PC-3 (cell line): ENCODE data around the gene SORD. TPM values are rescaled to one million over a fixed set of nuclear protein-coding genes. Genes with fewer than 3 reads are reported as not detected.
"Not testable (repeated sequence)": the region's sequence is repeated elsewhere in the genome, so short reads cannot be mapped to it uniquely, and the experiment has no call there.

Source experiments
- ATAC-seq: fragments of 200-7000 bp; cut with Tn5 transposase; 2 replicates; pipeline ENCODE4 v1.9.1; 2020; ENCODE audit warnings: mild to moderate bottlenecking, moderate library complexity
- BruUV-seq: library from RNA; stranded (reverse); fragments of 400-500 nt; replicated peaks from 2 replicates; lab custom pipeline; 2021; lab: Mats Ljungman, UMichigan
- CTCF ChIA-PET: fragments of 300-600 bp; sonication (Branson Sonifier 250); formaldehyde crosslinking; loops from one replicate; lab custom pipeline; 2022; ENCODE audit warnings: antibody characterized with exemption; lab: Charles Lee
- POLR2A ChIA-PET: fragments of 300-600 bp; sonication (Branson Sonifier 250); formaldehyde crosslinking; loops from one replicate; lab custom pipeline; 2022; ENCODE audit warnings: antibody characterized with exemption; ENCODE audit not compliant: unreplicated experiment; lab: Charles Lee
- DNase-seq: peaks from one replicate; pipeline ENCODE4 v3.0.0-alpha.2; 2015
- H2AFZ ChIP-seq: fragments of 300-600 bp; sonication (generic); 2 replicates; pipeline ENCODE4 v1.6.0; 2016; ENCODE audit warnings: antibody characterized with exemption, low read length
- H3F3A ChIP-seq: fragments of 300-600 bp; sonication (generic); one replicate; pipeline ENCODE4 v1.6.0; 2017; ENCODE audit warnings: antibody characterized with exemption, low read length, control low read depth, mild to moderate bottlenecking; ENCODE audit not compliant: unreplicated experiment
- H3K27ac ChIP-seq: fragments of 300-600 bp; sonication (generic); 2 replicates; pipeline ENCODE4 v1.5.1; 2016; ENCODE audit warnings: mild to moderate bottlenecking, low read length
- H3K27me3 ChIP-seq: fragments of 300-600 bp; sonication (generic); 2 replicates; pipeline ENCODE4 v1.6.1; 2016; ENCODE audit warnings: low read length, mixed read lengths
- H3K36me3 ChIP-seq: fragments of 300-600 bp; sonication (generic); 2 replicates; pipeline ENCODE4 v1.6.1; 2016; ENCODE audit warnings: low read depth, mixed run types, low read length, mixed read lengths
- H3K4me1 ChIP-seq: fragments of 300-600 bp; sonication (generic); 2 replicates; pipeline ENCODE4 v1.5.1; 2016; ENCODE audit warnings: low read length; ENCODE audit not compliant: insufficient read depth
- H3K4me2 ChIP-seq: fragments of 300-600 bp; sonication (generic); 2 replicates; pipeline ENCODE4 v1.6.0; 2016; ENCODE audit warnings: low read length
- H3K4me3 ChIP-seq: fragments of 300-600 bp; sonication (generic); 2 replicates; pipeline ENCODE4 v1.5.1; 2016; ENCODE audit warnings: mild to moderate bottlenecking, low read length, mixed read lengths
- H3K79me2 ChIP-seq: fragments of 300-600 bp; sonication (generic); 2 replicates; pipeline ENCODE4 v1.6.1; 2017; ENCODE audit warnings: low read length, mixed read lengths
- H3K9ac ChIP-seq: fragments of 300-600 bp; sonication (generic); 2 replicates; pipeline ENCODE4 v1.6.0; 2016; ENCODE audit warnings: mild to moderate bottlenecking, low read length
- H3K9me2 ChIP-seq: fragments of 300-600 bp; sonication (generic); replicated peaks from 2 replicates; pipeline ENCODE4 v1.6.1; 2016; ENCODE audit warnings: mixed run types, low read length, mixed read lengths
- H3K9me3 ChIP-seq: fragments of 300-600 bp; sonication (generic); 2 replicates; pipeline ENCODE4 v1.6.1; 2016; ENCODE audit warnings: low read length, mixed read lengths
- H4K20me1 ChIP-seq: fragments of 300-600 bp; sonication (generic); 2 replicates; pipeline ENCODE4 v1.6.1; 2016; ENCODE audit warnings: low read length, mixed read lengths
- intact Hi-C: fragments of 100-400 bp; cut with micrococcal nuclease; formaldehyde crosslinking; loops from 2 replicates; pipeline ENCODE4 v1.9.0; 2023
- total RNA-seq: library from RNA; depleted of rRNA; stranded (reverse); fragments of >200 nt; gene quantifications from 2 replicates; pipeline ENCODE4 v1.2.3, GENCODE V29; 2014
- TF ChIP-seq, protein P1 (sequence below): fragments of 300-600 bp; sonication (generic); conservative IDR thresholded peaks from 2 replicates; pipeline ENCODE4 v1.5.1; 2017; ENCODE audit warnings: antibody characterized with exemption, low read depth, mild to moderate bottlenecking, low read length

SORD gene
- total RNA-seq, 1 experiment from 2014 or later = 119 TPM

- intact Hi-C loops, BruUV-seq, DNase-seq: not testable (repeated sequence)
Measured at GRCh38 chr15:45032501-45032900, 9.5 kb downstream of the SORD start.

DNA sequence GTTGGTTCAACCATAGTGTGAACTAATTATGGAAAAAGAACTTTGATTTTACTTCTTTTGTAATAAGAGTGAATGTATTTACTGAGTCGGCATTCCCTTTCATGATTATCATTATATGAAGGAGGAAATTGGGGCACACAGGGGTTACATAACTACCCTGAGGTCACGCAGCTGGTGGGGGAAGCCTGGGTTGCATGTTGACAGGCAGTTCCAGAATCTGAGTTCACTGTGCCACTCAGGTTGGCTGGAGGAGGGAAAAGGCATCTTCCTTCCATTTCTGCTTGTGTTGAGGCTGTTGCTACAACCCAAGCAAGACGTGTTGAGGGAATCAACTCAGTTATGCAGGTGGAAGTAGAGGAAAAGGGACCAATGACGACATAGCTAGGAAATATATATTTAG is 11.1 kb downstream of the SORD start:
- DNase-seq, H3K4me3 ChIP-seq, POLR2A ChIA-PET, H3K36me3 ChIP-seq, BruUV-seq, CTCF ChIA-PET, intact Hi-C loops, H3K4me1 ChIP-seq, H4K20me1 ChIP-seq, H3K9ac ChIP-seq, H3K79me2 ChIP-seq, H3F3A ChIP-seq, H3K27ac ChIP-seq, ATAC-seq, H3K9me2 ChIP-seq, H3K4me2 ChIP-seq, H3K27me3 ChIP-seq, H2AFZ ChIP-seq, H3K9me3 ChIP-seq: not testable (repeated sequence)

More at GRCh38 chr15:45032501-45032900, 9.5 kb downstream of the SORD start:
- H3K4me3 ChIP-seq, H3K9me2 ChIP-seq, CTCF ChIA-PET, H4K20me1 ChIP-seq, H2AFZ ChIP-seq, H3K9ac ChIP-seq, H3K4me2 ChIP-seq, POLR2A ChIA-PET, H3K27me3 ChIP-seq, H3K27ac ChIP-seq, H3K36me3 ChIP-seq, H3K79me2 ChIP-seq, H3K4me1 ChIP-seq, H3K9me3 ChIP-seq, ATAC-seq, H3F3A ChIP-seq: not testable (repeated sequence)

- CTCF ChIA-PET, H3K4me1 ChIP-seq, H3K9me3 ChIP-seq, POLR2A ChIA-PET, H4K20me1 ChIP-seq, H3K79me2 ChIP-seq, H3F3A ChIP-seq, ATAC-seq, BruUV-seq, H3K9me2 ChIP-seq, H3K36me3 ChIP-seq, H2AFZ ChIP-seq, H3K27me3 ChIP-seq, DNase-seq, H3K27ac ChIP-seq, H3K4me3 ChIP-seq, H3K9ac ChIP-seq, H3K4me2 ChIP-seq: not testable (repeated sequence)
- intact Hi-C loops = loop anchor here (5.0 kb wide), 1 partner anchor 182 kb away; no protein-coding TSS in a partner anchor
Measured at GRCh38 chr15:45034600-45035375, 11.8 kb downstream of the SORD start.

GRCh38 chr15:45036812-45037781 is 14.1 kb downstream of the SORD start:
- H2AFZ ChIP-seq, POLR2A ChIA-PET, H3K79me2 ChIP-seq, H3K9ac ChIP-seq, H3K27me3 ChIP-seq, H3K4me1 ChIP-seq, H4K20me1 ChIP-seq, H3F3A ChIP-seq, BruUV-seq, H3K36me3 ChIP-seq, H3K9me2 ChIP-seq, H3K4me3 ChIP-seq, H3K4me2 ChIP-seq, H3K27ac ChIP-seq, H3K9me3 ChIP-seq: not testable (repeated sequence)
- TF ChIP-seq, protein P1, sequence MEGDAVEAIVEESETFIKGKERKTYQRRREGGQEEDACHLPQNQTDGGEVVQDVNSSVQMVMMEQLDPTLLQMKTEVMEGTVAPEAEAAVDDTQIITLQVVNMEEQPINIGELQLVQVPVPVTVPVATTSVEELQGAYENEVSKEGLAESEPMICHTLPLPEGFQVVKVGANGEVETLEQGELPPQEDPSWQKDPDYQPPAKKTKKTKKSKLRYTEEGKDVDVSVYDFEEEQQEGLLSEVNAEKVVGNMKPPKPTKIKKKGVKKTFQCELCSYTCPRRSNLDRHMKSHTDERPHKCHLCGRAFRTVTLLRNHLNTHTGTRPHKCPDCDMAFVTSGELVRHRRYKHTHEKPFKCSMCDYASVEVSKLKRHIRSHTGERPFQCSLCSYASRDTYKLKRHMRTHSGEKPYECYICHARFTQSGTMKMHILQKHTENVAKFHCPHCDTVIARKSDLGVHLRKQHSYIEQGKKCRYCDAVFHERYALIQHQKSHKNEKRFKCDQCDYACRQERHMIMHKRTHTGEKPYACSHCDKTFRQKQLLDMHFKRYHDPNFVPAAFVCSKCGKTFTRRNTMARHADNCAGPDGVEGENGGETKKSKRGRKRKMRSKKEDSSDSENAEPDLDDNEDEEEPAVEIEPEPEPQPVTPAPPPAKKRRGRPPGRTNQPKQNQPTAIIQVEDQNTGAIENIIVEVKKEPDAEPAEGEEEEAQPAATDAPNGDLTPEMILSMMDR = peak; percentile 79
- ATAC-seq (peak; percentile 100), DNase-seq (peak; percentile 80)
- intact Hi-C loops = loop anchor here (1.0 to 5.0 kb wide), 3 partner anchors 14 to 185 kb away; partner anchors contain the start of gene SORD
- CTCF ChIA-PET = interaction anchor here (0.7 to 1.3 kb wide), 4 partner anchors 14 to 324 kb away, joined by 3 to 11 read pairs (median 4); partner anchors contain the start of gene SORD
